Adrenal gland (tissue), 12 donors: ENCODE measurements around the gene MTUS2. TPM values are rescaled to one million over a fixed set of nuclear protein-coding genes. Genes with fewer than 3 reads are reported as not detected.

Source experiments
- DNase-seq, 7 donors: peaks; one replicate each; pipeline ENCODE4 v3.0.0-alpha.2; 2019 to 2020
- H3K27ac ChIP-seq, 5 donors: fragments of 200-600 bp; sonication (generic) in 4 of 5; 1 replicate in 3 of 5; 2 replicates in 2 of 5; pipeline versions ENCODE4 v1.5.1 to v1.8.0; 2016 to 2020; ENCODE audit warnings: mild to moderate bottlenecking in 1 of 5
- H3K27me3 ChIP-seq: fragments of 200-600 bp; 2 replicates; pipeline ENCODE4 v1.8.0; 2021
- H3K36me3 ChIP-seq, 2 donors: fragments of 200-600 bp; replicated peaks in 1 of 2; 1 replicate in 1 of 2; 2 replicates in 1 of 2; pipeline versions ENCODE4 v1.5.1 to v1.8.0; 2018 to 2022
- H3K4me1 ChIP-seq, 2 donors: fragments of 200-600 bp; replicated peaks in 1 of 2; 1 replicate in 1 of 2; 2 replicates in 1 of 2; pipeline versions ENCODE4 v1.5.1 to v1.8.0; 2018 to 2021
- H3K4me3 ChIP-seq, 4 donors: fragments of 200-600 bp; sonication (generic) in 3 of 4; one replicate each; pipeline ENCODE4 v1.5.1; 2016 to 2018
- H3K9me3 ChIP-seq, 3 donors: fragments of 200-600 bp; sonication (generic) in 1 of 3; replicated peaks in 1 of 3; 1 replicate in 2 of 3; 2 replicates in 1 of 3; pipeline versions ENCODE4 v1.5.1 to v1.8.0; 2016 to 2021
- CTCF ChIP-seq, 6 experiments: fragments of 450-650 bp in 4 of 6; fragments of 200-600 bp in 2 of 6; sonication (generic) in 1 of 6; IDR thresholded peaks; 1 replicate in 5 of 6; 2 replicates in 1 of 6; pipeline versions ENCODE4 v1.5.1 to v1.8.0; 2016 to 2021; ENCODE audit warnings: antibody characterized with exemption in 6 of 6, mild to moderate bottlenecking in 2 of 6, moderate library complexity in 1 of 6
- POLR2A ChIP-seq, 2 donors: fragments of 450-650 bp; IDR thresholded peaks; one replicate each; pipeline ENCODE4 v1.6.1; 2017; ENCODE audit warnings: antibody characterized with exemption in 2 of 2, mild to moderate bottlenecking in 2 of 2, moderate library complexity in 1 of 2
- WGBS, 4 donors: extraction: QIAGEN DNeasy Blood & Tissue Kit in 2 of 4; methylation state at CpG; one replicate each; pipeline versions ENCODE4 v1.1.5 to v1.1.7; 2013 to 2017; 5-methylcytosine and 5-hydroxymethylcytosine counted together
- intact Hi-C, 2 donors: fragments of 100-400 bp; cut with DNase I; formaldehyde crosslinking; loops; one replicate each; pipeline versions ENCODE4 v1.14.1 to v1.15.0; 2022 to 2023
- polyA plus RNA-seq, 3 donors: library from polyadenylated mRNA; stranded (reverse); fragments of 200-250 nt in 2 of 3; fragments of 350-450 nt in 1 of 3; fragmentation: Illumina TruSeq in 1 of 3; extraction: RNeasy Lipid Tissue Mini Kit (QIAGEN cat#74804) in 1 of 3; gene quantifications; one replicate each; pipeline ENCODE4 v1.2.3, GENCODE V29; 2013 to 2014
- total RNA-seq, 9 donors: library from RNA; depleted of rRNA in 4 of 9; stranded (reverse); fragments of >200 nt in 4 of 9; fragments of 120-200 nt in 1 of 9; fragmentation: NEBNext Ultra II Directional in 1 of 9; extraction: Animal tissue kit (Norgen Biotek cat#: 25700) in 1 of 9; gene quantifications; one replicate each; pipeline versions ENCODE4 v1.1.0 to v1.2.4, GENCODE V29; 2013 to 2023
- donor health status: healthy with polysubstance abuse.
- donor health status: Bipolar disorder and iron deficiency.
- donor health status: DM: yes; HTN: yes; CAD: no.
- donor health status: DM: no; HTN: no; CAD: no.
- donor health status: DM: no; HTN: no; CAD: no.
- donor health status: DM: yes; HTN: yes; CAD: no.

MTUS2 gene
- total and polyA plus RNA-seq, 12 donors = 0.07 to 0.24 (median 0.14) TPM; not detected in 5

- WGBS, 4 donors = 81 to 95% (median 84%) methylated on average over 1 of the region's 1 CpG
- Histone ChIP-seq H3K36me3 (no peaks in the 10 kb centered on the region), H3K27ac (no peak overlapping the region), H3K4me3 (no peak overlapping the region), H3K4me1 (no peaks in the 10 kb centered on the region), H3K9me3 (no peaks in the 10 kb centered on the region), H3K27me3 (no peaks in the 10 kb centered on the region)
- TF ChIP-seq POLR2A (IDR thresholded peaks at IDR 0.05) (no peak), CTCF (IDR thresholded peaks at IDR 0.05) (no peak)
- intact Hi-C loops = no loop called here
- DNase-seq = no peak
These were observed 638.3 kb downstream of the MTUS2 start for GRCh38 chr13:29458419-29458818.

GRCh38 chr13:29459813-29460355 is 639.7 kb downstream of the MTUS2 start:
- Histone ChIP-seq H3K4me3 (no peak overlapping the region), H3K27me3 (no peaks in the 10 kb centered on the region), H3K27ac (no peak overlapping the region), H3K9me3 (no peaks in the 10 kb centered on the region), H3K36me3 (no peaks in the 10 kb centered on the region), H3K4me1 (no peaks in the 10 kb centered on the region)
- TF ChIP-seq CTCF (IDR thresholded peaks at IDR 0.05) (no peak), POLR2A (IDR thresholded peaks at IDR 0.05) (no peak)
- 81 to 91% (median 86%) methylated on average over 2 of the region's 2 CpGs for WGBS, 4 donors
- intact Hi-C loops = no loop called here
- no peak for DNase-seq

- H3K9me3 ChIP-seq = no peaks in the 10 kb centered on the region
- no peak overlapping the region for H3K4me3 ChIP-seq
- WGBS, 4 donors = 72 to 88% (median 85%) methylated on average over 4 of the region's 4 CpGs
- intact Hi-C loops = no loop called here
- H3K4me1 ChIP-seq = no peaks in the 10 kb centered on the region
- TF ChIP-seq POLR2A (IDR thresholded peaks at IDR 0.05) = no peak
- no peak for TF ChIP-seq CTCF (IDR thresholded peaks at IDR 0.05)
- H3K36me3 ChIP-seq = no peaks in the 10 kb centered on the region
- no peak for DNase-seq
- no peaks in the 10 kb centered on the region for H3K27me3 ChIP-seq
- H3K27ac ChIP-seq = no peak overlapping the region
These were observed 644.1 kb downstream of the MTUS2 start for GRCh38 chr13:29464105-29464679.

GRCh38 chr13:29465741-29466293 is 645.7 kb downstream of the MTUS2 start:
- H3K27me3 ChIP-seq = no peaks in the 10 kb centered on the region
- H3K9me3 ChIP-seq = no peaks in the 10 kb centered on the region
- no peaks in the 10 kb centered on the region for H3K36me3 ChIP-seq
- intact Hi-C loops = no loop called here
- H3K4me1 ChIP-seq = no peaks in the 10 kb centered on the region
- WGBS, 4 donors = 31 to 49% (median 38%) methylated on average over 5 to 6 of the region's 6 CpGs
- TF ChIP-seq CTCF (IDR thresholded peaks at IDR 0.05) = no peak
- no peak for TF ChIP-seq POLR2A (IDR thresholded peaks at IDR 0.05)
- H3K4me3 ChIP-seq = no peak overlapping the region
- DNase-seq = peak in 3 of 7 donors; percentile 23 to 58 (median 34)
- H3K27ac ChIP-seq = no peak overlapping the region
